K562 (cell line): ENCODE measurements around the gene HTR3C. TPM values are rescaled to one million over a fixed set of nuclear protein-coding genes. Genes with fewer than 3 reads are reported as not detected.

Source experiments
- AFF4 ChIP-seq: sonication (generic); formaldehyde crosslinking; IDR thresholded peaks from 2 replicates; pipeline ENCODE4 v1.8.0; 2023; ENCODE audit warnings: mild to moderate bottlenecking, missing genetic modification reagents
- CC2D1A ChIP-seq: fragments of 450-650 bp; IDR thresholded peaks from 2 replicates; pipeline ENCODE4 v1.6.1; 2017; ENCODE audit warnings: mild to moderate bottlenecking
- GABPB1 ChIP-seq: sonication (generic); formaldehyde crosslinking; IDR thresholded peaks from 2 replicates; pipeline ENCODE4 v1.8.0; 2022; ENCODE audit warnings: mild to moderate bottlenecking, missing genetic modification reagents
- ID3 ChIP-seq, 2 experiments: fragments of 250-450 bp in 1 of 2; fragments of 450-650 bp in 1 of 2; sonication (Bioruptor Pico) in 1 of 2; IDR thresholded peaks; 2 replicates each; pipeline versions ENCODE4 v1.6.1 to v1.8.0; 2016 to 2021; ENCODE audit warnings: mild to moderate bottlenecking in 2 of 2, moderate library complexity in 2 of 2, missing compliant biosample characterization in 1 of 2, missing genetic modification characterization in 1 of 2
- KDM4B ChIP-seq, 2 experiments: fragments of 450-650 bp in 1 of 2; sonication (generic) in 1 of 2; IDR thresholded peaks; 2 replicates each; pipeline ENCODE4 v1.6.1; 2016 to 2017; ENCODE audit warnings: borderline replicate concordance in 2 of 2, antibody characterized with exemption in 1 of 2, low read depth in 1 of 2, mild to moderate bottlenecking in 1 of 2
- KDM5B ChIP-seq: fragments of 200-600 bp; sonication (generic); IDR thresholded peaks from 2 replicates; pipeline ENCODE4 v1.6.1; 2012; ENCODE audit warnings: low read depth, mild to moderate bottlenecking, moderate library complexity, low read length, control low read depth, inconsistent platforms; ENCODE audit not compliant: insufficient replicate concordance
- MTA3 ChIP-seq: fragments of 450-650 bp; formaldehyde crosslinking; IDR thresholded peaks from 2 replicates; pipeline ENCODE4 v1.6.1; 2017; ENCODE audit warnings: mild to moderate bottlenecking, borderline replicate concordance
- MYBL2 ChIP-seq, 2 experiments: fragments of 450-650 bp in 1 of 2; sonication (generic) in 1 of 2; formaldehyde crosslinking in 1 of 2; IDR thresholded peaks; 2 replicates each; pipeline versions ENCODE4 v1.6.1 to v1.8.1; 2017 to 2022; ENCODE audit warnings: borderline replicate concordance in 1 of 2, inconsistent platforms in 1 of 2, low read depth in 1 of 2, mild to moderate bottlenecking in 1 of 2, missing genetic modification reagents in 1 of 2, moderate library complexity in 1 of 2
- SMARCC2 ChIP-seq: fragments of 450-650 bp; IDR thresholded peaks from 2 replicates; pipeline ENCODE4 v1.6.1; 2017; ENCODE audit warnings: antibody characterized with exemption, moderate library complexity, mild to moderate bottlenecking, low read depth
- TAF1 ChIP-seq: IDR thresholded peaks from 2 replicates; pipeline ENCODE4 v1.6.1; 2011; ENCODE audit warnings: mild to moderate bottlenecking, low read length, moderate library complexity; ENCODE audit not compliant: insufficient read depth, control insufficient read depth, severe bottlenecking; ENCODE audit errors: extremely low read depth
- USF2 ChIP-seq: sonication (generic); formaldehyde crosslinking; IDR thresholded peaks from 2 replicates; pipeline ENCODE4 v1.5.0; 2020; ENCODE audit warnings: missing genetic modification reagents
- VEZF1 ChIP-seq: fragments of 200-800 bp; sonication (Bioruptor generic); IDR thresholded peaks from 2 replicates; pipeline ENCODE4 v1.6.1; 2017; ENCODE audit warnings: missing genetic modification characterization, missing compliant biosample characterization
- ZNF174 ChIP-seq: fragments of 250-450 bp; sonication (Bioruptor Pico); IDR thresholded peaks from 2 replicates; pipeline ENCODE4 v1.4.0; 2020; ENCODE audit warnings: mild to moderate bottlenecking
- ZNF324 ChIP-seq: fragments of 250-450 bp; sonication (Bioruptor Pico); IDR thresholded peaks from 2 replicates; pipeline ENCODE4 v1.4.0; 2020; ENCODE audit warnings: mild to moderate bottlenecking
- ZNF76 ChIP-seq: fragments of 250-450 bp; sonication (Bioruptor Pico); IDR thresholded peaks from 2 replicates; pipeline ENCODE4 v1.4.0; 2020; ENCODE audit warnings: mild to moderate bottlenecking, moderate library complexity, borderline replicate concordance
- ZNF830 ChIP-seq: fragments of 250-450 bp; sonication (Bioruptor Pico); IDR thresholded peaks from 2 replicates; pipeline ENCODE4 v1.5.0; 2021; ENCODE audit warnings: mild to moderate bottlenecking
- polyA plus RNA-seq, 8 experiments: library from polyadenylated mRNA; depleted of rRNA in 4 of 8; stranded (reverse) in 5 of 8; unstranded in 3 of 8; fragments of >200 nt; fragmentation: Nextera tagmentation in 2 of 8; fragmentation: Illumina TruSeq in 1 of 8; extraction: Ambion mirVana in 2 of 8; extraction: Trizol in 1 of 8; gene quantifications; 2 replicates each; pipeline versions ENCODE4 v1.2.1 to v1.2.3, GENCODE V29; 2011 to 2014; ENCODE audit warnings: inconsistent platforms in 1 of 8, missing spikeins in 1 of 8
- total RNA-seq, 7 experiments: library from RNA; depleted of rRNA in 6 of 7; stranded (reverse); fragments of >200 nt in 6 of 7; fragmentation: Illumina TruSeq in 2 of 7; extraction: Trizol in 2 of 7; gene quantifications; 2 replicates each; pipeline versions ENCODE4 v1.2.1 to v1.2.3, GENCODE V29; 2011 to 2021; ENCODE audit warnings: low replicate concordance in 1 of 7
- TF ChIP-seq, protein P1 (sequence below): sonication (generic); formaldehyde crosslinking; IDR thresholded peaks from 2 replicates; pipeline ENCODE4 v1.4.0; 2020; ENCODE audit warnings: mild to moderate bottlenecking, missing genetic modification reagents

HTR3C gene
- total and polyA plus RNA-seq, 9 of the 15 experiments (the other 6 are each of a cell fraction or from before 2014, with no cell fraction given) = 0.04 to 0.06 TPM; not detected in 7

DNA sequence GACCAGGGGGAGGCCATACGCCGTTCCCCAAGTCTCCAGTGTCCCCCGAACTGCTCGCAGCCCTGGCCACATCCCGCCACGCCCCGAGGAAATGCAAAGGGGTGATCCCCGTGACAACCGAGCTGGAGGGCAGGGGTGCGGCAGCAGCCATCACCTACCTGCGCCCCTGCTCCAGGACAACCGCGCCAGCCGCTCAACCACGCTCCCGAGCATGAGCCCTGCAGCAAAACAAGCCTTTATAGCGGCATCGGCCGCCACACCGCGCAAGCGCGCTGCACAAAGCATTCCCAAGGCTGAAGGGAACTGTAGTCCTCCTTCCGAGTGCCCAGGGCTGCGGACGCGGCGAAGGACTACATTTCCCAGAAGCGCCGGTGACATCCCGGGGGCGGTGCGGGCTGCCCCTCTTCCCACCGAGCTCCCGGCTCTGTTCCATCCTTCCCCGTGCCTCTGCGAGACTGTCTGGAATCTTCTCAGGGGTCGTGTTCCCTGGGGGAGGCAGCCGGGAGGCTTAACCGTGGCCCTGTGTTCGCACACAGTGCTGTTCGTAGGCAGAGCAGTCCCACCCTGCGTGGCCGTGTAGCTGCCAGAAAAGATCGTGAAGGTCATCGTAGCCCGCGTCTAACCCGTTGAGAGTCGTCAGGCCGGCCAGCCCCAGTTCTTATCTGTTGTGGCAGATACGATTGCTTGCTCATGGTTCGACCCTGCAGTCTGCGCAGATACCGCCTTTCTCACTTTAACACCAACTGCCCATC, 35.0 kb upstream of the HTR3C start, which contains the start of gene ABCC5 (continued):
- TF ChIP-seq AFF4 (CRISPR knock-in tag) = peak; percentile 73
- TF ChIP-seq ZNF830 = no peak
- TF ChIP-seq KDM4B (IDR thresholded peaks at IDR 0.05; ENCODE audit: borderline replicate concordance in 2 of 2, low read depth in 1 of 2) = no peak
- TF ChIP-seq ZNF174 = no peak
- TF ChIP-seq ZNF76 (CRISPR knock-in tag) = no peak
- TF ChIP-seq VEZF1 (CRISPR knock-in tag) = peak; percentile 92
- TF ChIP-seq USF2 (CRISPR knock-in tag) = no peak
- TF ChIP-seq ZNF324 (CRISPR knock-in tag) = no peak
- peak; percentile 41 for TF ChIP-seq TAF1
- peak; percentile 73 for TF ChIP-seq MTA3
- TF ChIP-seq SMARCC2 = peak; percentile 83
- TF ChIP-seq CC2D1A = peak; percentile 56; the same call in 1 of the 2 replicates
- TF ChIP-seq KDM5B = peak; percentile 50
- TF ChIP-seq GABPB1 (CRISPR knock-in tag) = peak; percentile 83
- TF ChIP-seq, protein P1, sequence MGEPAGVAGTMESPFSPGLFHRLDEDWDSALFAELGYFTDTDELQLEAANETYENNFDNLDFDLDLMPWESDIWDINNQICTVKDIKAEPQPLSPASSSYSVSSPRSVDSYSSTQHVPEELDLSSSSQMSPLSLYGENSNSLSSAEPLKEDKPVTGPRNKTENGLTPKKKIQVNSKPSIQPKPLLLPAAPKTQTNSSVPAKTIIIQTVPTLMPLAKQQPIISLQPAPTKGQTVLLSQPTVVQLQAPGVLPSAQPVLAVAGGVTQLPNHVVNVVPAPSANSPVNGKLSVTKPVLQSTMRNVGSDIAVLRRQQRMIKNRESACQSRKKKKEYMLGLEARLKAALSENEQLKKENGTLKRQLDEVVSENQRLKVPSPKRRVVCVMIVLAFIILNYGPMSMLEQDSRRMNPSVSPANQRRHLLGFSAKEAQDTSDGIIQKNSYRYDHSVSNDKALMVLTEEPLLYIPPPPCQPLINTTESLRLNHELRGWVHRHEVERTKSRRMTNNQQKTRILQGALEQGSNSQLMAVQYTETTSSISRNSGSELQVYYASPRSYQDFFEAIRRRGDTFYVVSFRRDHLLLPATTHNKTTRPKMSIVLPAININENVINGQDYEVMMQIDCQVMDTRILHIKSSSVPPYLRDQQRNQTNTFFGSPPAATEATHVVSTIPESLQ (CRISPR knock-in tag) = 0 out of 2 replicates have a peak, but pooled peaks have one; percentile 31
- TF ChIP-seq ID3 (CRISPR knock-in tag; IDR thresholded peaks at IDR 0.05) = no peak
- TF ChIP-seq ID3 (tag; IDR thresholded peaks at IDR 0.05) = peak; percentile 88
- no peak for TF ChIP-seq MYBL2 (IDR thresholded peaks at IDR 0.05; ENCODE audit: low read depth)
- no peak for TF ChIP-seq MYBL2 (CRISPR knock-in tag; IDR thresholded peaks at IDR 0.05; ENCODE audit: borderline replicate concordance)
